PC-3 (cell line): ENCODE measurements around the gene COL4A3. TPM values are rescaled to one million over a fixed set of nuclear protein-coding genes. Genes with fewer than 3 reads are reported as not detected.

Source experiments
- ATAC-seq: fragments of 200-7000 bp; cut with Tn5 transposase; 2 replicates; pipeline ENCODE4 v1.9.1; 2020; ENCODE audit warnings: mild to moderate bottlenecking, moderate library complexity
- BruUV-seq: library from RNA; stranded (reverse); fragments of 400-500 nt; replicated peaks from 2 replicates; lab custom pipeline; 2021; lab: Mats Ljungman, UMichigan
- CTCF ChIA-PET: fragments of 300-600 bp; sonication (Branson Sonifier 250); formaldehyde crosslinking; loops from one replicate; lab custom pipeline; 2022; ENCODE audit warnings: antibody characterized with exemption; lab: Charles Lee
- POLR2A ChIA-PET: fragments of 300-600 bp; sonication (Branson Sonifier 250); formaldehyde crosslinking; loops from one replicate; lab custom pipeline; 2022; ENCODE audit warnings: antibody characterized with exemption; ENCODE audit not compliant: unreplicated experiment; lab: Charles Lee
- DNase-seq: peaks from one replicate; pipeline ENCODE4 v3.0.0-alpha.2; 2015
- H2AFZ ChIP-seq: fragments of 300-600 bp; sonication (generic); 2 replicates; pipeline ENCODE4 v1.6.0; 2016; ENCODE audit warnings: antibody characterized with exemption, low read length
- H3F3A ChIP-seq: fragments of 300-600 bp; sonication (generic); one replicate; pipeline ENCODE4 v1.6.0; 2017; ENCODE audit warnings: antibody characterized with exemption, low read length, control low read depth, mild to moderate bottlenecking; ENCODE audit not compliant: unreplicated experiment
- H3K27ac ChIP-seq: fragments of 300-600 bp; sonication (generic); 2 replicates; pipeline ENCODE4 v1.5.1; 2016; ENCODE audit warnings: mild to moderate bottlenecking, low read length
- H3K27me3 ChIP-seq: fragments of 300-600 bp; sonication (generic); 2 replicates; pipeline ENCODE4 v1.6.1; 2016; ENCODE audit warnings: low read length, mixed read lengths
- H3K36me3 ChIP-seq: fragments of 300-600 bp; sonication (generic); 2 replicates; pipeline ENCODE4 v1.6.1; 2016; ENCODE audit warnings: low read depth, mixed run types, low read length, mixed read lengths
- H3K4me1 ChIP-seq: fragments of 300-600 bp; sonication (generic); 2 replicates; pipeline ENCODE4 v1.5.1; 2016; ENCODE audit warnings: low read length; ENCODE audit not compliant: insufficient read depth
- H3K4me2 ChIP-seq: fragments of 300-600 bp; sonication (generic); 2 replicates; pipeline ENCODE4 v1.6.0; 2016; ENCODE audit warnings: low read length
- H3K4me3 ChIP-seq: fragments of 300-600 bp; sonication (generic); 2 replicates; pipeline ENCODE4 v1.5.1; 2016; ENCODE audit warnings: mild to moderate bottlenecking, low read length, mixed read lengths
- H3K79me2 ChIP-seq: fragments of 300-600 bp; sonication (generic); 2 replicates; pipeline ENCODE4 v1.6.1; 2017; ENCODE audit warnings: low read length, mixed read lengths
- H3K9ac ChIP-seq: fragments of 300-600 bp; sonication (generic); 2 replicates; pipeline ENCODE4 v1.6.0; 2016; ENCODE audit warnings: mild to moderate bottlenecking, low read length
- H3K9me2 ChIP-seq: fragments of 300-600 bp; sonication (generic); replicated peaks from 2 replicates; pipeline ENCODE4 v1.6.1; 2016; ENCODE audit warnings: mixed run types, low read length, mixed read lengths
- H3K9me3 ChIP-seq: fragments of 300-600 bp; sonication (generic); 2 replicates; pipeline ENCODE4 v1.6.1; 2016; ENCODE audit warnings: low read length, mixed read lengths
- H4K20me1 ChIP-seq: fragments of 300-600 bp; sonication (generic); 2 replicates; pipeline ENCODE4 v1.6.1; 2016; ENCODE audit warnings: low read length, mixed read lengths
- EZH2 ChIP-seq: fragments of 300-600 bp; sonication (generic); IDR thresholded peaks from one replicate; pipeline ENCODE4 v1.6.1; 2017; ENCODE audit warnings: antibody characterized with exemption, mild to moderate bottlenecking, low read length; ENCODE audit not compliant: unreplicated experiment
- EZH2phosphoT487 ChIP-seq: fragments of 300-600 bp; sonication (generic); IDR thresholded peaks from 2 replicates; pipeline ENCODE4 v1.6.1; 2018; ENCODE audit warnings: mild to moderate bottlenecking, antibody characterized with exemption, low read length, borderline replicate concordance
- intact Hi-C: fragments of 100-400 bp; cut with micrococcal nuclease; formaldehyde crosslinking; loops from 2 replicates; pipeline ENCODE4 v1.9.0; 2023
- total RNA-seq: library from RNA; depleted of rRNA; stranded (reverse); fragments of >200 nt; gene quantifications from 2 replicates; pipeline ENCODE4 v1.2.3, GENCODE V29; 2014
- TF ChIP-seq, protein P1 (sequence below): fragments of 300-600 bp; sonication (generic); conservative IDR thresholded peaks from 2 replicates; pipeline ENCODE4 v1.5.1; 2017; ENCODE audit warnings: antibody characterized with exemption, low read depth, mild to moderate bottlenecking, low read length

Gene COL4A3
- total RNA-seq, 1 experiment from 2014 or later = 0.73 TPM

DNA sequence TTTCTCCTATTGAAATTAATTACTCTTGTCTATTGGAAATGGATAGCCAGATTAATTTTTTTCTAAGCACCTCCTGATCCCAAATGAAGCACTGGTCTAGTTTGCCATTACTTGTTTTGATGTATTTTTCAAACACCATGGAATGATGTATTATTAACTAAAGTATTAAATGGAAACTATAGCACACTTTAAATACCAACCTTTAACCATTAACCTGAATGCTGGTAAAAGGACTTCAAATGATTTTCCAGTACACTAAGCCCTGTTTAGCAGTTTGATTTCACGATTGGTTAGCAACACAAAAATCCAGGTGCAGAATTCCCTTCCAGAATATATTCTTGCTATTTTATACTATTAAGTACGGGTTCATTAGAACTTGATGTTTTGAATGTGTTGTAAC lies 37.3 kb downstream of the COL4A3 start:
- Histone ChIP-seq H3K4me3 (no peak overlapping the region), H3K4me1 (peaks cover 13% of the 10 kb centered on the region), H3K79me2 (no peaks in the 10 kb centered on the region), H2AFZ (no peak overlapping the region), H3K9ac (no peak overlapping the region), H3K9me3 (no peaks in the 10 kb centered on the region), H3K4me2 (no peak overlapping the region), H3K27ac (no peak overlapping the region), H3K36me3 (no peaks in the 10 kb centered on the region), H4K20me1 (no peaks in the 10 kb centered on the region), H3K9me2 (no peaks in the 10 kb centered on the region), H3K27me3 (no peaks in the 10 kb centered on the region), H3F3A (no peaks in the 10 kb centered on the region)
- CTCF ChIA-PET = no interaction called here
- DNase-seq = no peak
- TF ChIP-seq EZH2phosphoT487 = no peak
- no peak for TF ChIP-seq EZH2
- TF ChIP-seq, protein P1, sequence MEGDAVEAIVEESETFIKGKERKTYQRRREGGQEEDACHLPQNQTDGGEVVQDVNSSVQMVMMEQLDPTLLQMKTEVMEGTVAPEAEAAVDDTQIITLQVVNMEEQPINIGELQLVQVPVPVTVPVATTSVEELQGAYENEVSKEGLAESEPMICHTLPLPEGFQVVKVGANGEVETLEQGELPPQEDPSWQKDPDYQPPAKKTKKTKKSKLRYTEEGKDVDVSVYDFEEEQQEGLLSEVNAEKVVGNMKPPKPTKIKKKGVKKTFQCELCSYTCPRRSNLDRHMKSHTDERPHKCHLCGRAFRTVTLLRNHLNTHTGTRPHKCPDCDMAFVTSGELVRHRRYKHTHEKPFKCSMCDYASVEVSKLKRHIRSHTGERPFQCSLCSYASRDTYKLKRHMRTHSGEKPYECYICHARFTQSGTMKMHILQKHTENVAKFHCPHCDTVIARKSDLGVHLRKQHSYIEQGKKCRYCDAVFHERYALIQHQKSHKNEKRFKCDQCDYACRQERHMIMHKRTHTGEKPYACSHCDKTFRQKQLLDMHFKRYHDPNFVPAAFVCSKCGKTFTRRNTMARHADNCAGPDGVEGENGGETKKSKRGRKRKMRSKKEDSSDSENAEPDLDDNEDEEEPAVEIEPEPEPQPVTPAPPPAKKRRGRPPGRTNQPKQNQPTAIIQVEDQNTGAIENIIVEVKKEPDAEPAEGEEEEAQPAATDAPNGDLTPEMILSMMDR = no peak
- intact Hi-C loops = no loop called here
- no TSS peak for BruUV-seq
- POLR2A ChIA-PET = no interaction called here
- no peak for ATAC-seq

DNA sequence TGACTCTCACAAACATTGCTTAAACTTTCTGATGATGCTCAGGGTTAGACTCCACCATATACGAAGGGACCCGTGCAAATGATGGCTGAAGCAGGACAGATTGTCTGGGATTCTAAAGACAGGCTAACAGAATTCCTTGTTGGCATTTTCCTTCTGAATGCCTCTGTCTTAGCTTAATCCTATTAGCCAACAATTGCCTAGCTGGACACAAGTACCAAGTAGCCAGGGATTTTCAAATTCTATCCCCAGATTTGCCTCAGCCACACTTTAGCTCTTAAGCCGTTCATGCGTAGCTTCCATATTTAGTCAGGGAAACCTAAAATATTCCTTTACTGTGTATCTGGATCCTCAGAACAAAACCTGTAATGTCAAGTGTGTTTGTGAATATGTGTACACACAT lies 40.0 kb downstream of the COL4A3 start:
- H3K9me2 ChIP-seq = no peaks in the 10 kb centered on the region
- DNase-seq (no peak), ATAC-seq (no peak)
- no peaks in the 10 kb centered on the region for H3K27me3 ChIP-seq
- H4K20me1 ChIP-seq = no peaks in the 10 kb centered on the region
- no peaks in the 10 kb centered on the region for H3K36me3 ChIP-seq
- no TSS peak for BruUV-seq
- no peak overlapping the region for H3K4me2 ChIP-seq
- peaks cover 2% of the 10 kb centered on the region for H3K4me1 ChIP-seq
- no peaks in the 10 kb centered on the region for H3F3A ChIP-seq
- TF ChIP-seq EZH2phosphoT487 (no peak), EZH2 (no peak)
- TF ChIP-seq, protein P1 = no peak
- H3K9me3 ChIP-seq = no peaks in the 10 kb centered on the region
- H3K9ac ChIP-seq = no peak overlapping the region
- ChIA-PET POLR2A (no interaction called here), CTCF (no interaction called here)
- no peak overlapping the region for H3K4me3 ChIP-seq
- intact Hi-C loops = no loop called here
- no peak overlapping the region for H3K27ac ChIP-seq
- H2AFZ ChIP-seq = no peak overlapping the region
- H3K79me2 ChIP-seq = no peaks in the 10 kb centered on the region

DNA sequence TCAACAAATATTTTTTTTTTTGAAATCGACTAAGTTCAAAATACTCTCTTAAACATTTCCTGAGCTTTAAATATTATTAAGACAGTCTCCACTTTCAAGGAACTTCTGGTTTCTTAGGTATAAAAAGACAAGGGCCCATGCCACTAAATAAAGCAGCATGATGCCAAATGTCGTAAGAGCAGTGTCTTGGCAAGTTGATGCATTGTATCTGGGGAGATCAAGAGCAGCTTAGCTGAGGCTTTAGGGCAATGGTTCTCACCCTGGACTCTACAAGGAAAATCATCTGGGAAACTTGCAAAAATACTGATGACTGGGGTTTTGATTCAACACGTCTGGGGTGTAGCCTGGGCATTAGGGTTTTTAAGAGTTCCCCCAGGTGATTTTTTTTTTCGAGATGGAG lies 41.3 kb downstream of the COL4A3 start:
- no peaks in the 10 kb centered on the region for H3K36me3 ChIP-seq
- no peaks in the 10 kb centered on the region for H3K4me1 ChIP-seq
- H2AFZ ChIP-seq = no peak overlapping the region
- H3F3A ChIP-seq = no peaks in the 10 kb centered on the region
- H3K27ac ChIP-seq = no peak overlapping the region
- H3K9me2 ChIP-seq = no peaks in the 10 kb centered on the region
- H3K4me3 ChIP-seq = no peak overlapping the region
- intact Hi-C loops = no loop called here
- no peaks in the 10 kb centered on the region for H3K79me2 ChIP-seq
- POLR2A ChIA-PET = no interaction called here
- TF ChIP-seq, protein P1 = no peak
- TF ChIP-seq EZH2 = no peak
- TF ChIP-seq EZH2phosphoT487 = no peak
- H3K27me3 ChIP-seq = no peaks in the 10 kb centered on the region
- H4K20me1 ChIP-seq = no peaks in the 10 kb centered on the region
- BruUV-seq = no TSS peak
- H3K9ac ChIP-seq = no peak overlapping the region
- no peaks in the 10 kb centered on the region for H3K9me3 ChIP-seq
- H3K4me2 ChIP-seq = no peak overlapping the region
- DNase-seq = no peak
- CTCF ChIA-PET = interaction anchor here (0.6 kb wide), 1 partner anchor 390 kb away, joined by 3 read pairs; no protein-coding TSS in a partner anchor
- no peak for ATAC-seq
